Left kidney (tissue), 2 donors: Measurements from ENCODE around the gene NFILZ. TPM values are rescaled to one million over a fixed set of nuclear protein-coding genes. Genes with fewer than 3 reads are reported as not detected.
"Not testable (repeated sequence)": the region's sequence is repeated elsewhere in the genome, so short reads cannot be mapped to it uniquely, and the experiment has no call there.

Source experiments
- DNase-seq: peaks from one replicate; pipeline ENCODE4 v3.0.0-alpha.2; 2013
- polyA plus RNA-seq: library from polyadenylated mRNA; unstranded; fragments of 120-200 nt; gene quantifications from one replicate; pipeline ENCODE4 v1.2.1, GENCODE V29; 2013; ENCODE audit not compliant: insufficient read length

NFILZ gene
- polyA plus RNA-seq, 1 donor: not detected

GRCh38 chr19:8611391-8611876, 19.0 kb upstream of the NFILZ start:
- no peak for DNase-seq

DNA sequence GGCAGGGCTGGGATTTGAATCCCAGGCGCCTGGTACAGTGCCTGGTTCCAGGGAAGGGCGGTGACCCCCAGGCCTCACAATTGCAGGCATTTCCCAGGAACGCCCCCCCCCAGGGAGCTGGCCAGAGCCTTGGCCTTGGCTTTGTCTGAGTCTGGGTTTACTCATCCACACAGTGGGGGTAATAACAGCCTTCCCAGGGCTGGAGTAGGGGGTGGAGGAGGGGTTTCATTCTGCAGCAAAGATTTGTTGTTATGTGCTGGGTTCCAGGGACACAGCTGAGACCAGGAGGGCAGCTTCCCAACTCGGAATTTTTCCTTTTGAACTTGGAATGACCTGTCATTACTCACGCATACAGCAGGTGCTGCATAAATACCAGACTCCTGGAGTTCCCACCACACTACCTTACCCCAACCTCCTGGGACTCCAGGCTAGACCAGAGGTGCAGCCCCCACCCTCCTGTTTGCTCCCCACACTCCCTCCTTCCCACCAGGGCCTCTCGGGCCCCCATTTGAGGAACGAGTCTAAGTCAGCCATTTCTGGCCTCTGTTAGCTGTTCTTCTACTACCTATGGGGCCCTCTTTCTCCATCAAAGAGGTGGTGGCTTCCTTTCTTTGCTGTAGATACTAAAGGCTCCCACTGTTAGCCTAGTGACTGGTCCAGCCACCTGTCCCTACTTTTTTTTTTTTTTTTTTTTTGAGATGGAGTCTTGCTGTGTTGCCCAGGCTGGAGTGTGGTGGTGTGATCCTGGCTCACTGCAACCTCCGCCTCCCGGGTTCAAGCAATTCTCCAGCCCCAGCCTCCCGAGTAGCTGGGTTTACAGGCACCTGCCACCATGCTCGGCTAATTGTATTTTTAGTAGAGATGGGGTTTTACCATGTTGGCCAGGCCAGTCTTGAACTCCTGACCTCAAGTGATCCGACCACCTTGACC, 18.3 kb upstream of the NFILZ start:
- DNase-seq: no peak

DNA sequence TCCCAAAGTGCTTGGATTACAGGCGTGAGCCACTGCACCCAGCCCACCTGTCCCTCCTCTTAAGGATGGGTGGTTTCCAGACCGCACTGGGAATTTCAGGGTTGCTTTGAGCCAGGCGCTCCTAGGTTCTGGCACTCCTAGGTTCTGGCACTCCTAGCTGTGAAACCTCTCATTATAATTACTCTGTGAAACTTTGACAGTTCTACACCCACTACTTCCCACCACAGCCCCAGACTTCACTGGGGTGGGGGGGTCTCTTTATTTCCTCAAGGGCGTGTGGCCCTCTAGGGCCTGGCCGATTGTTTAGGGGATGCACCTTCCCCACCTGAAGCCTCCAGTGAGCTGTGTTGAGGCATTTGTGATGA, 17.6 kb upstream of the NFILZ start:
- DNase-seq: no peak

GRCh38 chr19:8614455-8614854, 16.0 kb upstream of the NFILZ start:
- no peak for DNase-seq

GRCh38 chr19:8615024-8615423, 15.4 kb upstream of the NFILZ start:
- no peak for DNase-seq

GRCh38 chr19:8615813-8616596, 14.4 kb upstream of the NFILZ start:
- peak; percentile 44 for DNase-seq

GRCh38 chr19:8616861-8617260, 13.6 kb upstream of the NFILZ start:
- no peak for DNase-seq

GRCh38 chr19:8617325-8617724, 13.1 kb upstream of the NFILZ start:
- DNase-seq: not testable (repeated sequence)

DNA sequence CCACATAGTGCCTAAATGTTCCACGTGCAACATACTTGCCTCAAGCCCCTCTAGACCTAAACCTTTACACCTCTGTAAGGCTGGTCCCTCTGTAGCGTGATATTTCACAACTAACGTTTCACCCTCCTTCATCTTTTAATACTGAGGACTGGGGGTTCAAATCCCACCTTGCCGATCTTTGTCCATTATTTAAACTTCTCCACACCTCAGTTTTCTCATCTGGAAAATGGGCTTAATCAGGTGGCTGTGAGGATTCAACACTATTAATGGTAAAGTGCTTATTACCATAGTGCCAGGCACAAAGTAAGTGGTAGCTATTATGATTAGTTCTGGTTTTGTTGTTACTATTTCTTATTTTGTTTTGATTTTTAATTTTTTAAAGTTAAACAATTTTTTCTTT, 12.4 kb upstream of the NFILZ start:
- DNase-seq: no peak

DNA sequence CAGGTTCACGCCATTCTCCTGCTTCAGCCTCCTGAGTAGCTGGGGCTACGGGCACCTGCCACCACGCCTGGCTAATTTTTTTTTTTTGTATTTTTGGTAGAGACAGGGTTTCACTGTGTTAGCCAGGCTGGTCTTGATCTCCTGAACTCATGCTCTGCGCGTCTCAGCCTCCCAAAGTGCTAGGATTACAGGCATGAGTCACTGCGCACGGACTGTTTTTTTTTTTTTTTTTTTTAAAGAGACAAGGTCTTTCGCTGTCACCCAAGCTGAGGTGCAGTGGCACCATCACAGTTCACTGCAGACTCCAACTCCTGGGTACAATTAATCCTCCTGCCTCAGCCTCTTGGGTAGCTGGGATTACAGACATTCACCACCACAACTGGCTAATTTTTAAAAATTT, 11.7 kb upstream of the NFILZ start:
- no peak for DNase-seq

DNA sequence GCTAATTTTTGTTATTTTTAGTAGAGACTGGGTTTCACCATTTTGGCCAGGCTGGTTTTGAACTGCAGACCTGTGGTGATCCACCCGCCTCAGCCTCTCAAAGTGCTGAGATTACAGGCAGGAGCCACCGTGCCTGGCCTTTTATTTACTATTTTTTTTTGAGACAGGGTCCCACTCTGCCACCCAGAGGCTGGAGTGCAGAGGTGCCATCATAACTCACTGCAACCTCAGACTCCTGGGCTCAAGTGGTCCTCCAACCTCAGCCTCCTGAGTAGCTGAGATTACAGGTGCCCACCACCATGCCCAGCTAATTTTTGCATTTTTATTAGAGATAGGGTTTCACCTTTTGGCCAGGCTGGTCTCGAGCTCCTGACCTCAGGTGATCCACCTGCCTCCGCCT, 7.5 kb upstream of the NFILZ start:
- not testable (repeated sequence) for DNase-seq

- DNase-seq: no peak
Observed at GRCh38 chr19:8626842-8627241, 3.6 kb upstream of the NFILZ start.

DNA sequence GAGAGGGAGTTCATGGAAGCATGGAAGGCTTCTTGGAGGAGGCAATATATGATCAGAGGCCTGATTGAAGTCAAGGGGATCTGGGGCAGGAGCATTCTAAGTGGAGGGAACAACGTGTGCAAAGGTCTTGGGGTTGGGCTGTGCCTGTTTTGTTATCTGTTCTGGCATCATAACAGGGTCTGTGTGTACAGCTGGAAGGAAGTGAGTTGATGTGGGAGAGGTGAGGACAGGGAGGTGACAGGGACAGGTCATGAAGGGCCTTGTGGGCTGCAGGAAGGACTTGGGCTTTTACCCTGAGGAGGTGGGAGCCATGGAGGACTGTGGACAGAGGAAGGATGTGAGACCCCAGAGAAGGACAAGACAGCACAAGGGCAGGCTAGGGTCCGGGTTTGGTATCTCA, 1.2 kb upstream of the NFILZ start:
- no peak for DNase-seq

DNA sequence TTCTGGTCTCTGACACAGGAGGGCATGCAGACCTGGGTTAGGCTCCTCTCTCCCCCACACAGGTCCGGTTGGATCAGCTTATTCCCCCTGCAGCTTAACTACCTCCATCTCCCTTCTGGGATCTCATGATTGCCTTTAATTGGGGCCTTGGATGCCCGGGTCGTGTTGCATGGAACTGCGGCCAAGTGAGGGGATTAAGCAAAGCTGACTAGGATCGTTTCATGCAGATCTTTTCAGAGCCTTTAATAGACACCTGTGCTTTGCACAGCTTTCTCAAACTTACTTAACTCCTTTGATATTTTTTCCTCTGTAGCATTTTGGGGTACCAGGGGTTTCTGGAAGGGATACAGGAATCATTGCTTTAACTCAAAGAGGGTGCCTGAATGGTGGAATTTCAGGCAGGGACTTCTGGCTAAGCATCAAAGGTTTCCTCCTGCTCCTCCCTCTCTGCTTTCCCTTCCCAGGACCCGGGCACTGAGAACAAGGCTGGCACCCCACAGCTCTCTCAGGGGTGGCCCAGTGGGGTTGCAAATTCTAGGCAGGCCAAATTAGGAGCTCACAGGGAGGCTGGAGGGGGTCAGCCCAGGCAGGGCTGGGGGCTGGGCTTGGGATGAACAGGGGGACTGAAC, 477 bp downstream of the NFILZ start:
- DNase-seq: no peak

DNA sequence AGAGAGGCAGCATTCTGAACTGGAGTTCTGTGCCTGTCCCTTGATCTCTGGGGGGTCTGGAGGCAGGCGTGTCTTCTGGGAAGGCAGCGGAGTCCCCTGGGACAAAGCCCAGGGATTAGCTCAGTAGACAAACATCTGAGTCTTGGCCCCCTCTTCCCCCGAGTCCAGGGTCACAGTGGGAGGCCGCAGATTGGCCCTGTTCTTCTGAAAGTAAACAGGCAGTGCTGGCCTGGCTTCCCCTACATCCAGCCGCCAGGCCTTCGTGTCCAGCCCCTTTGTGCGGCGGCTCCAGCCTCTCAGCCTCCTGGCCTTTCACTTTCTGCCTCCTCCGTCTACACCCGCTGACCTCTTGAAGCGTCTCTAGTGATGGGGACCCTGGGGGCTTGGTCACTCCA, 989 bp downstream of the NFILZ start:
- no peak for DNase-seq

DNA sequence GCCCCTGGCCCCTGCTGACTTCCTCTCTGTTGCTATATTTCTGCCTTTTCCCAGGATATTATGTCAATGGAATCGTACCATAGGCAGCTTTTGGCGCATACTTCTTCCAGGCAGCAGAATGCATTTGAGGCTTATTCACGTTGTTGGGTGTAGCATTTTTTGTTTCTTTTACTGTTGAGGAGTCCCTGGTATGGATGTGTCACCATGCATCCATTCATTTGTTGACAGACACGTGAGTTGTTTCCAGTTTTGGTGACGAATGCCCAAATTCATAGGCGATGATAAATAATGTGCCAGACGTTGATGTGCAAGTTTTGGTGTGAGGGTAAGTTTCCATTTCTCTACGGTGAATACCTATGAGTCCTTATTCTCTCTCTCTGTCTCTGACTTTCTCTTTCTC, 5.0 kb downstream of the NFILZ start:
- no peak for DNase-seq

DNA sequence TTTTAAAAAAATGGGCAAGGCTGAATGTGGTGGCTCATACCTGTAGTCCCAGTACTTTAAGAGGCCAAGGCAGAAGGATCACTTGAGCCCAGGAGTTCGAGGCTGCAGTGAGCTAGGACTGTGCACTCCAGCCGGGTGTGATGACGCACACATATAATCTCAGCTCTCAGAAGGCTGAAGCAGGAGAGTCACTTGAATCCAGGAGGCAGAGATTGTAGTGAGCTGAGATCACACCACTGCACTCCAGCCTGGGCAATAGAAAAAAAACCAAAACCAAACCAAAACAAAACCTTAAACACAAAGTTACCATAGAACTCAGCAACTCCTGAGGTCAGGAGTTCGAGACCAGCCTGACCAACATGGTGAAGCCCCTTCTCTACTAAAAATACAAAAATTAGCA, 6.6 kb downstream of the NFILZ start:
- DNase-seq: not testable (repeated sequence)

DNA sequence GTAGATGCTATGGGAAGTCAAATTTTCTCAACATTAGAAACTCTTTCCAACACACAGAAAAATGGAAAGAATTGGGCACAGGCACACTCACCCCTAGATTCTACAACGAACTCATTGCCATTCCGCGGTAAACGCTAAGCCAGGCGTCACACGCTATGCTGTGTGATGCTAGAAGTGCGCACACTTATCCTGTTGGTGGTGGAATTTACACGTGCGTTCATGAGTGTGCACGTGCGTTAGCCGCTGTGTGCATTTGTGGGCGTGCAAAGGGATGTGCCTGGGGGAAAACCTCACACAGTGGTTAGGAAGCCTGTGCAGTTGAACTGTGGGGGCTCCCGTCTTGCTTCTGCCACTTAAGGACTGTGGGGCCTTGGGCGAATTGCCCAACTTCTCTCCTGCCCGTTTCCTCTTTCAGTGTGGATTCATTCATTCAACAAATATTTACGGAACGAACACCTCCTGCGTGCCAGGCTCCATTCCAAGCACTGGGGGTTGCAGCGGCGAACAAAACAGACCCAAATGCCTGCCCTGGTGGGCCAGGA, 7.7 kb downstream of the NFILZ start:
- DNase-seq: no peak

DNA sequence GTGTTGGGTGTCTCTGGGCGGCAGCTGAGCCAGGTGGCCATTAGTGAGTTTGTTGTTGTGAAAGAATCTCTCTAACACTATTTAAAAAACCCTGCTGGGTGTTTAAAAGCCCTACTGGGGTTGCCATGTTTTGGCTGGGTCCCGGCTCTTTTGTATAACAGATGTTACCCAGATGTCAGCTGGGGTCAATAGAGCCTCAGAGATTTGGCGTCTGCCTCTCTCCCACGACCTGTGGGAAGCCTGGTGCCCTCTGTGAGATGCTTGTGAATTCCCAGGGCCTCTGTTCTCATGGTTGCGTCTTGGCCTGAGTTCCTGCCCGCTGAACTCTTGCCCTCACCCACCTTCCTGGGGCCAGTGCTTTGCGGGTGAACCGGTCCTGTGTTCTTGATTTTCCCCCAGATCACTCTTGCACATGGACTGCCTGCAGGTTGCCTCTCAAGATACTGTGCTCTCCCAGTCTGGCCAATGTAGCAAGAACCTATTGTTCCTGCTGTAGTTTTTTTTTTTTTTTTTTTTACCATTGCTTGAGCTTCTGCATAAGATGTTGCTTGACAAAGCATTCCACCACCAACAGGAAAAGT, 9.5 kb downstream of the NFILZ start:
- DNase-seq: no peak

DNA sequence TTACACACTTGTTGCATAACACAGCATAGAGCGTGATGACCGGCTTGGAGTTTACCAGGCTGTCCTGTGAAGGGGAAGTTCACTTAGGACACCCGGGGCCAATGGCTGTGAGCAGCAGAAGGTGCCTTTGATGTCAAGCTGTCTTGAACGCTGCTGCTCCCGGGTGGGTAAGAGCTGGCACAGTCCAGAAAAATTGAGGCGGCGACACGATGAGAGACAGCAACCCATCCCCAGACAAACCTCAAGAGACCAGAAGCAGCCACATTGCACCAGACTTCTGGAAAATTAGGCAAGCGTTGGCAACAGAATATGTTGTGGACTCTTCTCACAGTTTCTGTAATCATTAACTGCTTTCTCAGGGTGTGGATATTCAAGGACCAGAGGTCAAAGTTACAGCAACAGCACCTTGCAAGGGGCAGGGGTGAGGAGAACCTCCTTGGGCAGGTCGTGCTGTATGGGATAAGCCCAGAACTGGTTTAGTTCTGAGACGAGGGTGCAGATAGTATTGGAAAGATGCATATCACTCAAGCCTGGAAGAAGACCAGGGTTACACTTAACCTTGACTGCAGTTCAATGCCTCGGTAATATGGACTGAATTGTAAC, 10.1 kb downstream of the NFILZ start:
- DNase-seq: no peak

- DNase-seq: no peak
Observed at GRCh38 chr19:8641221-8641907, 10.9 kb downstream of the NFILZ start.
